ENCODE data around the gene KCTD12.
A peak's percentile ranks its signal among the peaks of the same experiment; 100 is the strongest.
"Not testable (repeated sequence)": the region's sequence is repeated elsewhere in the genome, so short reads cannot be mapped to it uniquely, and the experiment has no call there.

The KCTD12 gene

DNA sequence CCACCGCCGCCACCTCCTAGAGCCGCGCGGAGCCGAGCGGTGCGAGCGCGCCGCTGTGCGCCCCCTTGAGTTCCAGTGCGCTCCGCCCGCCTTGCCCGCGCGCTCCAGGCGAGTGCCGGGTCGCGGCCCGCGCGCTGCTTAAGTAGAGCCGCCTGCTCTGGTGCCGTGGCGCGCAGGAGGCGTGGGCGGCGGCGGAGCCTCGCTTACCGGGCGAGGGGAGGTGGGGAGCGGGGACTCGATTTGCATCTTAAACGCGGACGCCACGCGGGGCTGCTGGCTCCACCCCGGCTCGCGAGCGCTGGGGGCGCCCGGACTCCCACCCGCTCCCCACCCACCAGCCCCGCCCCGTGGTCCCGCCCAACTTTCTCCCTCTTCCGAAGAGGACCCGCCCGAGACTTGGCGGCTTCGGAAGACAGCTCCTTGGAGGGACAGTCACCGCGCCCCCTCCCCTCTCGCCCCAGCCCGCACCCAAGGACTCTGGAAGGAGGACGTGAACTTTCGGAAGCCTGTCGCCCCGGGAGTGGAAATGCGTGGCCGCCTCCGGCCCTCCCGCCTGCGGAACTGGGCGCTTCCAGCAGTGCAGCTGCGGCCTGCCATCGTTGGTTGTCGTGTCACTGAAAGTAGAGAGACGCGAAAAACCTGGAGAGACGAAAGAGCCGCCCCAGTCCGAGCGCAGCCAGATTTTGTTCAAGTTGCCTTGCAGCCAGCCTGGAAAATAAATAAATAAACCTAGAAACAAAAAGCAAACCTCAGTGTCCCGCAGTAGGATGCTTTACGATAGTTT is at the start of gene KCTD12:
Gene KCTD12 (minus strand): TSS at position 114 of the 784 bp plus-strand sequence. CDS start 257 bp downstream, outside the sequence.
- peak; percentile 49 for DNase-seq (ENCODE audit: low read depth)

DNA sequence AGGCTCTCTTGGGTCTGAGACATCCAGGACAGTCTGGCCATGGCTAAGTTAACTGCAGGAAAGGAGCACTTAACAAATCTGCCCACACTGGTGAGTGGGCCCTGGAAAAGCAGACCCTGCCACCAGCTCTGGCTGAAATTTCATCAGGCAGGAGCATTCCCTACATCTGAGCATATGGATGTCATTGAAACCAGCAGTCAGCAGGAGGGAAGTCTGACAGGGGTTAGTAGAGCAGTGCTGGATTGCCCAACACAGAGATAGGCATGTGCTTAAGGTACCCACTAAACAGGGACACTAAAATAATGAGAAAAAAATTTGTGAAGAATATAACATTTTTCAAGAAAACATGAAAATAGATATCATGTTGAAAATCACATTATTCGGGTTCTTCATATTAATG is 48.5 kb upstream of the KCTD12 start:
- DNase-seq (ENCODE audit: low read depth), result no peak

GRCh38 chr13:76932076-76932475 is 45.9 kb upstream of the KCTD12 start:
- no peak for DNase-seq (ENCODE audit: low read depth)

DNA sequence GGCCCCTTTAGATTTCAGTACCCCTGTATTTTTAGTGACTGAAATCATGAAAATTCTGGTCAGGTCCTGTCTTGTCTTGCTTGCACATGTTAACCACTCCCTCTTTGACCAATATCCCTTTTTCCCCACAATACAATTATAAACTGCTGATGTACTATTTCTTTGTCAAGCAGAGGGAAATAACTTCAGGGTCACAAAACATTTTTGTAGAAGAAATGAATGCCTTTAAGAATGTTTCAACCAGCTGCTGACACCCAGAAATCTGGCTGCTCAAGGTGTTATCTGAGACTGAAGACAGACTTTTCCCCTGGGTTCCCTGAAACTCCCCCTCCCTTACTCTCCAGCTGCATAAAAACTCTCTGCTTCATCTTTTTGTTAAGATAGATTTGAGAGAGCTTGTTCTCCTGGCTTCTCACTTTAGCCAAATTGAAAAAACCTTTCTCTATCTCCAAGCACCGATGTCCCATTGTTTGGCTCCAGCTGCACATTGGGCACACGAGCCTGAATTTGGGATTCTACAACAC is 43.7 kb upstream of the KCTD12 start:
- DNase-seq (ENCODE audit: low read depth), result no peak

GRCh38 chr13:76929320-76929719 is 43.1 kb upstream of the KCTD12 start:
- no peak for DNase-seq (ENCODE audit: low read depth)

- no peak for DNase-seq (ENCODE audit: low read depth)
Observed at GRCh38 chr13:76928456-76928855, 42.3 kb upstream of the KCTD12 start.

GRCh38 chr13:76927955-76928354 is 41.8 kb upstream of the KCTD12 start:
- DNase-seq (ENCODE audit: low read depth), result no peak

GRCh38 chr13:76925115-76925514 is 38.9 kb upstream of the KCTD12 start:
- no peak for DNase-seq (ENCODE audit: low read depth)

GRCh38 chr13:76921516-76921915 is 35.3 kb upstream of the KCTD12 start:
- DNase-seq (ENCODE audit: low read depth), result no peak

GRCh38 chr13:76917755-76918481 is 31.7 kb upstream of the KCTD12 start:
- DNase-seq (ENCODE audit: low read depth), result not testable (repeated sequence)

GRCh38 chr13:76917095-76917494 is 30.9 kb upstream of the KCTD12 start:
- no peak for DNase-seq (ENCODE audit: low read depth)

- DNase-seq (ENCODE audit: low read depth), result no peak
Observed at GRCh38 chr13:76913898-76914297, 27.7 kb upstream of the KCTD12 start.

DNA sequence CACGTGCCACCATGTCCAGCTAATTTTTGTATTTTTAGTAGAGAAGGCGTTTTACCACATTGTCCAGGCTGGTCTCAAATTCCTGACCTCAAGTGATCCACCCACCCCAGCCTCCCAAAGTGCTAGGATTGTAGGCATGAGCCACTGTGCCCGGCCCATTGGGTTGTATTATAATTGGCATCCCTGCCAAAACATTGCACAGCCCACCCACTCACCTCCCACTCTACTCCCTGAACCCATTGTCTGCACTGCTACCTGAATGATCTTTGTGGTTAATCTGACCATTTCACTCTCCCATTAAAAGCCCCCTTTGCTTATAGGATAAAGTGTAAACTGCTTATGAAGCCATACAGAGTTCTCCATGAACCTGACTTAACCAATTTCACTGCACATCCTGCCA is 26.3 kb upstream of the KCTD12 start:
- DNase-seq (ENCODE audit: low read depth), result no peak

DNA sequence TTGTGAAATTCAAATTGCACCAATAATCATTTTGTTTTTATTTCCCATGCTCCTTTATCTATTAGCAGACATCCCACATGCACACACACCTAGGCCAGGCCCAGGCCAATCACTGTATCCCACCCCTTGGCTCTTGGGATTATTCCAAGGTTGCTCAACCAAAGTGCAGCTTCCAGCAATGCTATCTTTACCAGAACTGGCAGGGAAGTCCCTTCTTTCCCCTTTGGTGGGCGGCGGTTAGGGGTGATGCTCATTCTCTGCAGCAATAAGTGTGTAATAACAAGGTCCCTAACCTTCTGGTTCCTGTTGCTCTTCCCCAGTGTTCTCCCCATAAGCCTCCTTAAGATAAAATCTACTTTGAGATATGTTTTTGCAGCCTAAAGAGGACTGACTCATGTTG is 18.3 kb upstream of the KCTD12 start:
- no peak for DNase-seq (ENCODE audit: low read depth)

GRCh38 chr13:76903544-76904162 is 17.4 kb upstream of the KCTD12 start:
- no peak for DNase-seq (ENCODE audit: low read depth)

DNA sequence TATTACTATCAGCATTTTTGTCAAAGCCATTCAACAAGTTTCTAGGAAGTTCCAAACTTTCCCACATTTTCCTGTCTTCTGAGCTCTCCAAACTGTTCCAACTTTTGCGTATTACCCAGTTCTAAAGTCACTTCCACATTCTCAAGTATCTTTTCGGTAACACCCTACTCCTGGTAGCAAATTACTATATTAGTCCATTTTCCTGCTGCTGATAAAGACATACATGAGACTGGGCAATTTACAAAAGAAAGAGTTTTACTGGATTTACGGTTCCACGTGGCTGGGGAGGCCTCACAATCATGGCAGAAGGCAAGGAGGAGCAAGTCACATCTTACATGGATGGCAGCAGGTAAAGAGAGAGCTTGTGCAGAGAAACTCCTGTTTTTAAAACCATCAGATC is 12.9 kb upstream of the KCTD12 start:
- not testable (repeated sequence) for DNase-seq (ENCODE audit: low read depth)

GRCh38 chr13:76897171-76897570 is 11.0 kb upstream of the KCTD12 start:
- DNase-seq (ENCODE audit: low read depth), result not testable (repeated sequence)

DNA sequence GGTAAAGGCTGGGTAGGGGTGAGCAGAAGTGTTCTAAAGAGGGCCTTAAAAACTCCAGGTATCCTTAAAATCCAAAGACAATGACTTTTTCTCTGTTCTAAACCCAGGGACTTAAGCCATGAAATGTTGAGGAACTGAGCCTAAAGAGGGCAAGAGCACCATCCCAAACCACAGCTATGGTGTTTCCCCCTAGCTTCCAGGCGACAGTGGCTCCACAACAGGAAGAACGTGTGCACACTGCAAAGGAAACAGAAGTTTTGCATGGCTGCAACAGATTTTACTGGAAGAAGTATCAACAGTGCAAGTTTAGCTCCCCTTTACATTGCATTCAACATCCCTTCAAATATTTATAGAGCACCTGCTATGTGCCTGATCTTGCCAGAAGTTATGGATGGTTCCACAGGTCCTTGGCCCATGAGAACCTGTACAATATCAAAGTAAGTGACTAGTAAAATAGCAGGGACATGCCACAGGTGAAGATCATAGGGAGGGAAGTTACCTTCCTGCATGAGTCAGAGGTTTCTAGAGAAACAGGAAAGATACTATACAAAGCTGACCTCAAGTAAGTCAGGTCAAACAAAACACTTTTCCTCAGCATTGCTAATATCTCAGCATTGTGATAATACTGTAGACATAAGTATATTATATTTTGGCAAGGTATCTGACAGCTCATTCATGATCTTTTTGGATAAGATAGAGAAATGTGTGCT is 8.4 kb upstream of the KCTD12 start:
- DNase-seq (ENCODE audit: low read depth), result no peak

DNA sequence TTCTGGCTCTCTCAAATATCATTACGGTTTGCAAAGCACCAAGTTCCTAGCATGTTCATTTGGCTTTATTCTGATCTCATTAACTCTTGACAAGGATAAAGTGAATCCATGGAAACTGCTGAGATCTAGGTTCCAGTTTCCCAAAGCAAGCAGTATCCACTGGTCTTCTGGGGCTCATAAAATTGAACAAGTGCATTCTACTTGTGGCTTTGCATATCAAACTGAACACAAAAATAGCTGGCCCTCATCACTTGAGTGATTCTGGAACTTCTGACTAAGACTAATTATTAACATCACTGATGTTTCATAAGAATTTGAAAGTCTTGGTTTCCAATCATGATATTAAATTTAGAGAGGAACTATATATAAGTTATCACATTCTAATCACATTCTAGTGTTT is 6.3 kb upstream of the KCTD12 start:
- no peak for DNase-seq (ENCODE audit: low read depth)

DNA sequence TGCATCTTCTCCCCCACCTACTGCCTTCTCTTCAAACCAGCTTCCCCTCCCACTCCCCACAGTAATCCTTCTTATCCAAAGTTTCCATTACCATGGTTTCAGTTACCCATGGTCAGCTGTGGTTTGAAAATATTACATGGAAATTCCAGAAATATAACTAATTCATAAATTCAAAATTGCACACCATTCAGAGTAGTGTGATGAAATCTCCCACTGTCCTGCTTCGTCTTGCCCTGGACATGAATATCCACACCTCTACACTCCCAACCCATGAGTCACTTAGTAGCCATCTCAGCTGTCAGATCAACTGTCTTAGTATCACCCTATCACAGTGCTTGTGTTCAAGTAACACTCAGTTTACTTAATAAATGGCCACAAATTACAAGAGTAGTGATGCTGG is 3.8 kb upstream of the KCTD12 start:
- no peak for DNase-seq (ENCODE audit: low read depth)

- DNase-seq (ENCODE audit: low read depth), result no peak
Observed at GRCh38 chr13:76889254-76889653, 3.0 kb upstream of the KCTD12 start.

DNA sequence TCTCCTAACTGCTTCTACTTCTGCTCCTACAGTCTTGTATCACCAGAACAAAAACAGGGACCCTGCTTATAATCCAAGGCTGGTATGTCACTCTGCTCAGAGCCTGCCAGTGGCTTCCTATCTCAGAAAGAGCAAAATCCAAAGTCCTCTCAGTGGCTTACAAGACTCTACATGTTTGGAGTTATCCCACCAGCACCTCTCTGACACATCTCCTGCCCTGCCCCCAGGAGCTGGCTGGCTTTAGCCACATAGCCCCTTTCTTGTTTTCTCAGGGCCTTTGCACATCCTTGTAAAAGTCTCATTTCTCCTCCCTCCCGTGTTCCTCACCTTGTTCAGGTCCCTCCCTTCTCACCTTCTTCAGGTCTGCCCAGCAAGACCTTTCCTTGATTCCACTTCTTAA is 2.2 kb upstream of the KCTD12 start:
- no peak for DNase-seq (ENCODE audit: low read depth)

Data from stimulated activated CD8-positive, alpha-beta memory T cell treated with anti-CD3 and anti-CD28 coated beads, Interleukin-15, amount 100 ng/mL, for 24 hours (primary cell).